HL-60 (cell line): ENCODE results near the gene ABCC4.

Experiments
- DNase-seq, 2 experiments: peaks; one replicate each; pipeline ENCODE4 v3.0.0-alpha.2; 2010 to 2020; ENCODE audit warnings: low read depth in 1 of 2, low spot score in 1 of 2
- H3K27ac ChIP-seq: fragments of 250-450 bp; sonication (Bioruptor Pico); replicated peaks from 2 replicates; pipeline ENCODE4 v1.5.1; 2020; ENCODE audit warnings: mild to moderate bottlenecking, moderate library complexity
- H3K27me3 ChIP-seq: fragments of 250-450 bp; sonication (Bioruptor Pico); 2 replicates; pipeline ENCODE4 v1.5.1; 2021; ENCODE audit warnings: mild to moderate bottlenecking, moderate library complexity; ENCODE audit not compliant: insufficient read depth, poor library complexity, severe bottlenecking
- H3K4me3 ChIP-seq: replicated peaks from 2 replicates; pipeline ENCODE4 v1.5.1; 2011; ENCODE audit warnings: mild to moderate bottlenecking, control low read depth, low read length; ENCODE audit not compliant: insufficient read depth
- GABPA ChIP-seq: IDR thresholded peaks from 2 replicates; pipeline ENCODE4 v1.6.1; 2012; ENCODE audit warnings: low read depth
- POLR2AphosphoS5 ChIP-seq: IDR thresholded peaks from 2 replicates; pipeline ENCODE4 v1.6.1; 2012; ENCODE audit warnings: low read depth
- SPI1 ChIP-seq: IDR thresholded peaks from 2 replicates; pipeline ENCODE4 v1.6.1; 2012; ENCODE audit warnings: low read depth, mild to moderate bottlenecking, borderline replicate concordance
- TF ChIP-seq, protein P1 (sequence below): IDR thresholded peaks from one replicate; pipeline ENCODE4 v1.5.1; 2011; ENCODE audit warnings: low read length, control low read depth, inconsistent platforms; ENCODE audit not compliant: insufficient read depth
- TF ChIP-seq, protein P2 (sequence below): IDR thresholded peaks from 2 replicates; pipeline ENCODE4 v1.6.1; 2012; ENCODE audit warnings: low read depth; ENCODE audit not compliant: insufficient replicate concordance

Gene ABCC4

DNA sequence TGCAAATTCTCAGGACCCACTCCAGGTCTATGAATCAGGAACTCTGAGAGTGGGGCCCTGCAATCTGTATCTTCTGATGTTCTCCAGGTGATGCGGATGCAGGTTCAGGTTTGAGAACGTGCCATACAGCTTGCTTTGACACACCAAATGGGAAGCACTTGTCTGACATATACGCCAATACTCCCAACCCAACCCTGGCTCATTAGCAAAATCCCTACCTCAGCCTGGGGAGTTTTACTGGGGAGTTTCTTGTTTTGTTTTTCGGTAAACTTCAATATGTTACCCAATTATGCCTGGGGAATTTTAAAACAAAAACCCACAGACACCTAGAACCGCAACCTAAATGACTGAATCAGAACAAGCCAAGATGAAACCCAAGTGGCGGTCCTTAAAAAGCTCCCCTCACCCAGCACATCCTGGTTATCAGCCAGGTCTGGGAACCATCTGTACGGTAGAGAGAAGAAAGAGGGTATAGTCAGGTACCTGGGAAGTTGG lies 41.2 kb downstream of the ABCC4 start:
- TF ChIP-seq SPI1 (no peak), POLR2AphosphoS5 (no peak), GABPA (no peak)
- TF ChIP-seq, protein P1, sequence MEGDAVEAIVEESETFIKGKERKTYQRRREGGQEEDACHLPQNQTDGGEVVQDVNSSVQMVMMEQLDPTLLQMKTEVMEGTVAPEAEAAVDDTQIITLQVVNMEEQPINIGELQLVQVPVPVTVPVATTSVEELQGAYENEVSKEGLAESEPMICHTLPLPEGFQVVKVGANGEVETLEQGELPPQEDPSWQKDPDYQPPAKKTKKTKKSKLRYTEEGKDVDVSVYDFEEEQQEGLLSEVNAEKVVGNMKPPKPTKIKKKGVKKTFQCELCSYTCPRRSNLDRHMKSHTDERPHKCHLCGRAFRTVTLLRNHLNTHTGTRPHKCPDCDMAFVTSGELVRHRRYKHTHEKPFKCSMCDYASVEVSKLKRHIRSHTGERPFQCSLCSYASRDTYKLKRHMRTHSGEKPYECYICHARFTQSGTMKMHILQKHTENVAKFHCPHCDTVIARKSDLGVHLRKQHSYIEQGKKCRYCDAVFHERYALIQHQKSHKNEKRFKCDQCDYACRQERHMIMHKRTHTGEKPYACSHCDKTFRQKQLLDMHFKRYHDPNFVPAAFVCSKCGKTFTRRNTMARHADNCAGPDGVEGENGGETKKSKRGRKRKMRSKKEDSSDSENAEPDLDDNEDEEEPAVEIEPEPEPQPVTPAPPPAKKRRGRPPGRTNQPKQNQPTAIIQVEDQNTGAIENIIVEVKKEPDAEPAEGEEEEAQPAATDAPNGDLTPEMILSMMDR = no peak
- TF ChIP-seq, protein P2, sequence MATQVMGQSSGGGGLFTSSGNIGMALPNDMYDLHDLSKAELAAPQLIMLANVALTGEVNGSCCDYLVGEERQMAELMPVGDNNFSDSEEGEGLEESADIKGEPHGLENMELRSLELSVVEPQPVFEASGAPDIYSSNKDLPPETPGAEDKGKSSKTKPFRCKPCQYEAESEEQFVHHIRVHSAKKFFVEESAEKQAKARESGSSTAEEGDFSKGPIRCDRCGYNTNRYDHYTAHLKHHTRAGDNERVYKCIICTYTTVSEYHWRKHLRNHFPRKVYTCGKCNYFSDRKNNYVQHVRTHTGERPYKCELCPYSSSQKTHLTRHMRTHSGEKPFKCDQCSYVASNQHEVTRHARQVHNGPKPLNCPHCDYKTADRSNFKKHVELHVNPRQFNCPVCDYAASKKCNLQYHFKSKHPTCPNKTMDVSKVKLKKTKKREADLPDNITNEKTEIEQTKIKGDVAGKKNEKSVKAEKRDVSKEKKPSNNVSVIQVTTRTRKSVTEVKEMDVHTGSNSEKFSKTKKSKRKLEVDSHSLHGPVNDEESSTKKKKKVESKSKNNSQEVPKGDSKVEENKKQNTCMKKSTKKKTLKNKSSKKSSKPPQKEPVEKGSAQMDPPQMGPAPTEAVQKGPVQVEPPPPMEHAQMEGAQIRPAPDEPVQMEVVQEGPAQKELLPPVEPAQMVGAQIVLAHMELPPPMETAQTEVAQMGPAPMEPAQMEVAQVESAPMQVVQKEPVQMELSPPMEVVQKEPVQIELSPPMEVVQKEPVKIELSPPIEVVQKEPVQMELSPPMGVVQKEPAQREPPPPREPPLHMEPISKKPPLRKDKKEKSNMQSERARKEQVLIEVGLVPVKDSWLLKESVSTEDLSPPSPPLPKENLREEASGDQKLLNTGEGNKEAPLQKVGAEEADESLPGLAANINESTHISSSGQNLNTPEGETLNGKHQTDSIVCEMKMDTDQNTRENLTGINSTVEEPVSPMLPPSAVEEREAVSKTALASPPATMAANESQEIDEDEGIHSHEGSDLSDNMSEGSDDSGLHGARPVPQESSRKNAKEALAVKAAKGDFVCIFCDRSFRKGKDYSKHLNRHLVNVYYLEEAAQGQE = no peak
- DNase-seq = no peak
- H3K4me3 ChIP-seq = no peak overlapping the region
- H3K27ac ChIP-seq = no peak overlapping the region
- H3K27me3 ChIP-seq = no peaks in the 10 kb centered on the region

DNA sequence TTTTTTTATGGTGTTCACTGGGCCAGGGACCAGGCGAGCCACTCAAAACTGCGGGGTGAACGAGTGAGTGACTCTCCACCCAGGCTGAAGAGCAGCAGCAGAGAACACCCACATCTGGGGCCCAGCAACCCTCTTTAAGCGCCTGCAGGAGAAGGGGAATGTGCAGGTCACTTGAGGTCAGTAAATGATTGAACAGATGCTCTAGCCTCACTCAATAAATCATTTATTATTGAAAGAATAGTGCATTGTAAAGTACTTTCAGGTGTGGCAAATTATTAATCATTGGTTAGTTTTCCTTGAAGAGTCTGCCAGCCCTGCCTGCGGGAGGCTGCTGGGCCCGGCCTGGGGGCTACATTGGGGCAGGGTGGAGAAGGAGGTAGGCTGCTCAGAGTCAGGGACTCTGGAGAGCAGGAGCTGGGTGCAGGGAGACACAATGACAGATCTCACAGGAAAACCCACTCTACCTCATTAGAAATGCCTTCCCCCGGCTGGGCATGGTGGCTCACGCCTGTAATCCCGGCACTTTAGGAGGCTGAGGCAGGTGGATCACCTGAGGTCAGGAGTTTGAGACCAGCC lies 42.5 kb downstream of the ABCC4 start:
- TF ChIP-seq GABPA = no peak
- TF ChIP-seq SPI1 = no peak
- TF ChIP-seq, protein P1 = no peak
- no peak for TF ChIP-seq POLR2AphosphoS5
- TF ChIP-seq, protein P2 = no peak
- H3K27me3 ChIP-seq = no peaks in the 10 kb centered on the region
- DNase-seq = no peak
- no peak overlapping the region for H3K27ac ChIP-seq
- no peak overlapping the region for H3K4me3 ChIP-seq

DNA sequence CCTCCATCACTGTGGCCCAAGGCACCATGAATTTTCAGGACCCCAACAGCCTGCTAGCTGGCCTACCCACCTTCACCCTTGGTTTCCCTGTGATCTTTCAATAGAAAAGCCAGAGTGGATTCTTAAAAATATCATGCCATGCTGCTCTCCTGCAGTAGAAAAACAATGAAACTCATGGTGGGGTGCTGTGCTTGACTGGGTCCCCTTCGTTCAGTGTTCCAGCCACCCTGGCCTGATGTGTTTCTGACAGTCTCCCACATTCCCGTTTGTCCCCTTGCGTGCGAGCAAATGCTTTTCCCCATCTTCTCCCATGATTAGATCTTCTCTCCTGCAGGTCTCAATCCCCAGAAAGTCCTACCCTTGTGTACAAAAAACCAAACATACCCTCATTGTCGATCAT lies 43.2 kb downstream of the ABCC4 start:
- Histone ChIP-seq H3K27me3 (no peaks in the 10 kb centered on the region), H3K4me3 (no peak overlapping the region), H3K27ac (no peak overlapping the region)
- TF ChIP-seq GABPA = no peak
- no peak for TF ChIP-seq SPI1
- TF ChIP-seq, protein P1 = no peak
- no peak for TF ChIP-seq POLR2AphosphoS5
- TF ChIP-seq, protein P2 = no peak
- DNase-seq = no peak
